Measurements from ENCODE around the gene MORN1.

The MORN1 gene

DNA sequence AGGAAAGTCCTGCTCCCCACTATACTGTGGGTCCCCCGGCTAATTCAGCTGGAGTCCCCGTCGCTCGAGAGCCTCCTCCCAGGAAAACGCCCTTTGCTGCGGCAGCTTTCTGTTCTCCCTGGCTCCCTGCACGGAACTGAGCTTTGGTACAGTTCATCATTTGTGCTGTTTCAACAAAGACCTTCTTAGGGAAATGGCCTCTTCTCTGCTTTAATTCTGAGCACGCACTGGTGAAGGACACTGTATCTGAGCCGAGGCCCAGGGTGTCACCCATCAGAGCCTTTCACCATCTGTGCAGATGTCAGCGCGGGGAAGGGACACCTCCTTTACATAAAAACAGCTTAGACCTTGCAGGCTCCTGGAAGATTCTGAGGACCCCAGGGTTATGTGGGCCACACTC, 34.5 kb upstream of the MORN1 start:
- TF ChIP-seq, protein P1, sequence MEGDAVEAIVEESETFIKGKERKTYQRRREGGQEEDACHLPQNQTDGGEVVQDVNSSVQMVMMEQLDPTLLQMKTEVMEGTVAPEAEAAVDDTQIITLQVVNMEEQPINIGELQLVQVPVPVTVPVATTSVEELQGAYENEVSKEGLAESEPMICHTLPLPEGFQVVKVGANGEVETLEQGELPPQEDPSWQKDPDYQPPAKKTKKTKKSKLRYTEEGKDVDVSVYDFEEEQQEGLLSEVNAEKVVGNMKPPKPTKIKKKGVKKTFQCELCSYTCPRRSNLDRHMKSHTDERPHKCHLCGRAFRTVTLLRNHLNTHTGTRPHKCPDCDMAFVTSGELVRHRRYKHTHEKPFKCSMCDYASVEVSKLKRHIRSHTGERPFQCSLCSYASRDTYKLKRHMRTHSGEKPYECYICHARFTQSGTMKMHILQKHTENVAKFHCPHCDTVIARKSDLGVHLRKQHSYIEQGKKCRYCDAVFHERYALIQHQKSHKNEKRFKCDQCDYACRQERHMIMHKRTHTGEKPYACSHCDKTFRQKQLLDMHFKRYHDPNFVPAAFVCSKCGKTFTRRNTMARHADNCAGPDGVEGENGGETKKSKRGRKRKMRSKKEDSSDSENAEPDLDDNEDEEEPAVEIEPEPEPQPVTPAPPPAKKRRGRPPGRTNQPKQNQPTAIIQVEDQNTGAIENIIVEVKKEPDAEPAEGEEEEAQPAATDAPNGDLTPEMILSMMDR (IDR thresholded peaks at IDR 0.05; ENCODE audit: low read depth, low read length), result no peak
- TF ChIP-seq EZH2phosphoT487 (IDR thresholded peaks at IDR 0.05; ENCODE audit: low read depth), result no peak
- Histone ChIP-seq H4K20me1 (ENCODE audit: insufficient read depth, low read length) (no peaks in the 10 kb centered on the region), H3K36me3 (replicated peaks; ENCODE audit: low read depth, low read length) (no peaks in the 10 kb centered on the region), H2AFZ (ENCODE audit: low read depth, low read length) (no peak overlapping the region), H3K27me3 (ENCODE audit: low read depth, low read length) (no peaks in the 10 kb centered on the region), H3K4me3 (ENCODE audit: low read length) (no peak overlapping the region), H3K9ac (ENCODE audit: low read length) (no peak overlapping the region), H3K4me1 (ENCODE audit: low read length) (no peaks in the 10 kb centered on the region), H3K9me3 (ENCODE audit: insufficient read depth, low read length) (peaks cover 12% of the 10 kb centered on the region; the same call in 1 of the 2 replicates), H3K4me2 (ENCODE audit: low read length) (no peak overlapping the region), H3K79me2 (ENCODE audit: low read length) (no peaks in the 10 kb centered on the region), H3K27ac (ENCODE audit: low read length) (no peak overlapping the region)

DNA sequence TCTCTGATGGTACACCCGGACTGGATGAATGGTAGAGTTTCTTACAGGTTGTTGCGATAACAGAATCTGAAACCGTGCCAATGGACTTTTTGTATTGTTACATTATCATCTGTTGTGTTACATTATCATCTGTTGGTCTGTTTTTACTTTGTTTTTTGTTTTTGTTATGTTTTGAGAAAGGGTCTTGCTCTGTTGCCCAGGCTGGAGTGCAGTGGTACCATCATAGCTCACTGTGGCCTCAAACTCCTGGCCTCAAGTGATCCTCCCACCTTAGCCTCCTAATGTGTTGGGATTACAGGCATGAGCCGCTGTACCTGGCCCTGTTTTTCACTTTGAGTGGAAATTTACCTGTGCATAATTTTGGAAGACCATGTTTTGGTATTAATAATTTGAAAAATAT, 31.2 kb upstream of the MORN1 start:
- H3K79me2 ChIP-seq (ENCODE audit: low read length), result no peaks in the 10 kb centered on the region
- H3K4me2 ChIP-seq (ENCODE audit: low read length), result no peak overlapping the region
- TF ChIP-seq, protein P1 (IDR thresholded peaks at IDR 0.05; ENCODE audit: low read depth, low read length), result no peak
- TF ChIP-seq EZH2phosphoT487 (IDR thresholded peaks at IDR 0.05; ENCODE audit: low read depth), result no peak
- no peaks in the 10 kb centered on the region for H3K36me3 ChIP-seq (replicated peaks; ENCODE audit: low read depth, low read length)
- H3K9me3 ChIP-seq (ENCODE audit: insufficient read depth, low read length), result peaks cover 12% of the 10 kb centered on the region; the same call in 1 of the 2 replicates
- H3K27ac ChIP-seq (ENCODE audit: low read length), result no peak overlapping the region
- H3K4me3 ChIP-seq (ENCODE audit: low read length), result no peak overlapping the region
- no peak overlapping the region for H2AFZ ChIP-seq (ENCODE audit: low read depth, low read length)
- H3K9ac ChIP-seq (ENCODE audit: low read length), result no peak overlapping the region
- H3K4me1 ChIP-seq (ENCODE audit: low read length), result no peaks in the 10 kb centered on the region
- H4K20me1 ChIP-seq (ENCODE audit: insufficient read depth, low read length), result no peaks in the 10 kb centered on the region
- H3K27me3 ChIP-seq (ENCODE audit: low read depth, low read length), result peaks cover 4% of the 10 kb centered on the region; the same call in 1 of the 2 replicates

DNA sequence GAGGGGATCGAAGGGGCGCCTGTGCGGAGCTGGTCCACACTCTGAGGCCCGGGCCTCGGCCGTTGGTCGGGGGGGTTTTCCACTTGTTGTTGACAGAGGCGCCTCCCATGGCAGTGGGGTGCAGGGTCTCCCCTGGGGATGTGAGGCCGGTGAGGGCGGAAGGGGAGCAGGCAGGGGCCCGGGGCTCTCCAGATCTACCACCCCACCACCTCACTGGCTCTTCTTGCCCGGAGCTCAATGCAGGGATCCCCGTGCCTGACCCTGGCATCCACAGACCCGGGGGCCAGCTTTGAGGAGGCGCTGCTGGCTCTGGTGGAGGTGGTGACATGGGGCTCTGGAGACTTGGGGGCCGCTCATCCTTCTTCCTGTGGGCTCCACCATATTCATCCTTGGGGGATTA, 28.1 kb upstream of the MORN1 start:
- TF ChIP-seq, protein P1 (IDR thresholded peaks at IDR 0.05; ENCODE audit: low read depth, low read length), result no peak
- no peak for TF ChIP-seq EZH2phosphoT487 (IDR thresholded peaks at IDR 0.05; ENCODE audit: low read depth)

DNA sequence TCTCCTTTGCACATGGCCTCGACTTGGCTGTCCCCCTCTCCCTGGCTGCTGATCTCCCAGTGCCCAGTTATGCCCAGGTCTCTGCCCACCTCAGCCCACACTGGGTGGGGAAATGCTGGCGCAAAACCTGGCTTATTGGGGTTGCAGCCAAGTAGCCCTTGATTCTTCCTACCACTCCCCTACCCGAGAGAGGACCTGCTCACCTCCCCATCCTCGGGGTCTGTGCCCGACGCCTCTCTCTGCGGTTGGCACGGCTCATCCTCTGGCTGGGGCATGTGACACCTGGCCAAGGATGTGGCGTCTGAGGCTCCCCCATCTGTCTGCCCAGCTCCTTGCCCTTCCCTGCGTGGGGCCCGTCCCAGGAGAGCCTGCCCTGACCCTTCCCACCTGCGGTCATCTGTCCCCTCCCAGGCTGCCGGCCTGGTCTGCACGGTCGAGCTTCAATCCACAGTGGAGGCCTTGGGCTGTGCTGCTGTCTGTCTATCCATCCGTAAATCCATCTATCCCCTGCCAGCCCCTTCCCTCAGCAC, 27.5 kb upstream of the MORN1 start:
- H2AFZ ChIP-seq (ENCODE audit: low read depth, low read length), result no peak overlapping the region
- peaks cover 26% of the 10 kb centered on the region for H3K4me1 ChIP-seq (ENCODE audit: low read length)
- H3K79me2 ChIP-seq (ENCODE audit: low read length), result peaks cover under 1% of the 10 kb centered on the region; the same call in 1 of the 2 replicates
- no peak overlapping the region for H3K4me2 ChIP-seq (ENCODE audit: low read length)
- H3K9me3 ChIP-seq (ENCODE audit: insufficient read depth, low read length), result peaks cover 12% of the 10 kb centered on the region; the same call in 1 of the 2 replicates
- H4K20me1 ChIP-seq (ENCODE audit: insufficient read depth, low read length), result no peaks in the 10 kb centered on the region
- H3K27me3 ChIP-seq (ENCODE audit: low read depth, low read length), result peaks cover 14% of the 10 kb centered on the region; the same call in 1 of the 2 replicates
- no peak for TF ChIP-seq EZH2phosphoT487 (IDR thresholded peaks at IDR 0.05; ENCODE audit: low read depth)
- TF ChIP-seq, protein P1 (IDR thresholded peaks at IDR 0.05; ENCODE audit: low read depth, low read length), result no peak
- no peak overlapping the region for H3K4me3 ChIP-seq (ENCODE audit: low read length)
- no peak overlapping the region for H3K9ac ChIP-seq (ENCODE audit: low read length)
- H3K27ac ChIP-seq (ENCODE audit: low read length), result no peak overlapping the region
- H3K36me3 ChIP-seq (replicated peaks; ENCODE audit: low read depth, low read length), result no peaks in the 10 kb centered on the region

More for the DNA sequence above, 28.1 kb upstream of the MORN1 start:
- peaks cover 14% of the 10 kb centered on the region; the same call in 1 of the 2 replicates for H3K27me3 ChIP-seq (ENCODE audit: low read depth, low read length)
- no peaks in the 10 kb centered on the region for H3K79me2 ChIP-seq (ENCODE audit: low read length)
- H2AFZ ChIP-seq (ENCODE audit: low read depth, low read length), result no peak overlapping the region
- no peak overlapping the region for H3K27ac ChIP-seq (ENCODE audit: low read length)
- H3K4me2 ChIP-seq (ENCODE audit: low read length), result no peak overlapping the region
- H3K9me3 ChIP-seq (ENCODE audit: insufficient read depth, low read length), result peaks cover 12% of the 10 kb centered on the region; the same call in 1 of the 2 replicates
- peaks cover 21% of the 10 kb centered on the region for H3K4me1 ChIP-seq (ENCODE audit: low read length)
- no peaks in the 10 kb centered on the region for H3K36me3 ChIP-seq (replicated peaks; ENCODE audit: low read depth, low read length)
- H3K9ac ChIP-seq (ENCODE audit: low read length), result no peak overlapping the region
- no peak overlapping the region for H3K4me3 ChIP-seq (ENCODE audit: low read length)
- H4K20me1 ChIP-seq (ENCODE audit: insufficient read depth, low read length), result no peaks in the 10 kb centered on the region

Measured in OCI-LY3 (cell line).